HG02870 (cell line): ENCODE data around the gene CCDC192.

ENCODE experiments used
- ATAC-seq: cut with Tn5 transposase; IDR thresholded peaks from one replicate; pipeline ENCODE4 v1.9.1; 2021; ENCODE audit warnings: mild to moderate bottlenecking, moderate library complexity; ENCODE audit not compliant: unreplicated experiment

The CCDC192 gene

GRCh38 chr5:127970854-127971425 is 267.7 kb downstream of the CCDC192 start:
- ATAC-seq = no peak

GRCh38 chr5:127975961-127976360 is 272.8 kb downstream of the CCDC192 start:
- no peak for ATAC-seq

DNA sequence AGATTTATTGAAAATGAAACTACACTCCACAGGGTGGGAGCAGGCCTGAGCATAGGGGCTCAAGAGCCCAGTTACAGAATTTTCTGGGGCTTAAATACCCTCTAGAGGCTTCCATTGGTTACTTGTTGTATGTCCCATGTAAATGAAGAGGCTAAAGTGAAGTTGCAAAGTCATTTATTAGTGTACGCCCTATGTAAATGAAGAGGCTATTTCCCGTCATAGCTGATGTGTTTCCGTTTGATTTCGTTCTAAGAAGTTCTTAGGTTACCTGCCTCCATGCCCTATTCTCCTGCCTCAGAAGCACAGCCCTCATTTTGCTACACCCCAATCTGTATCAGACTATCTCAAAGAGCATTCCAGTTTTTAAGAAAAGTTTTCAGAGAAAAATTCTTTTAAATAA is 273.3 kb downstream of the CCDC192 start:
- no peak for ATAC-seq

DNA sequence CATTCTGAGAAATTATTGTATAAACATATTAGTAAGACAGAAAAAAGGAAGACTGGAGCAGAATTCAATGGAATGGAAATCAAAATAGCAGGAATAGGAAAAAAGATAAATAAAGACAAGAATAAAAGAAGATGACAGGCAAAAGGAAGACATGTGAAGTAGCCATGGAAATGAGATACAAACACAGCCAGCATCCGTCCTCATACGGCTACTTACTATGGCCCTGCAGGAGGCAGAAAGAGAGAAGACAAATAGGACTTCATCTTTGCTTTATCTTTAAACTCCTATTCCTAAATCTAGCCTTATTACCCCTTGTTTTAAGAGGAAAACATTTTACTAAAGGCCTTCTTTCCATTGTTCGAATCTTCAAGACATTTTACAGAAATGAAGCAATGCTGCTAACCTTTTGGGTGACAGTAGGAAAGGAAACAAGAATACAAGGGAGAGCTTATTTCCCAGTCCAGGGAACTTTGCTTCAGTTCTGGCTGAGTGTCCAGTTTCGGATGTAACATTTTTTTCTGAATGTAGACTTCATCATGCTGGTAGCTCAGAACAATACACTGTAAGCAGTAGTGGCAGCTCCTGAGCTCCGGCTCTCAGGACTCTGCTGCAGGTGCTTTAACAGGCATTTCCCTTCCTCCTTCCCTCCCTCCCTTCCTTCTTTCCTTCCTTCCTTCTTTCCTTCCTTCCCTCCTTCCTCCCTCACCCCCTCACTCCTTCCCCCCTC is 274.0 kb downstream of the CCDC192 start:
- no peak for ATAC-seq

GRCh38 chr5:127978738-127979300 is 275.6 kb downstream of the CCDC192 start:
- no peak for ATAC-seq

DNA sequence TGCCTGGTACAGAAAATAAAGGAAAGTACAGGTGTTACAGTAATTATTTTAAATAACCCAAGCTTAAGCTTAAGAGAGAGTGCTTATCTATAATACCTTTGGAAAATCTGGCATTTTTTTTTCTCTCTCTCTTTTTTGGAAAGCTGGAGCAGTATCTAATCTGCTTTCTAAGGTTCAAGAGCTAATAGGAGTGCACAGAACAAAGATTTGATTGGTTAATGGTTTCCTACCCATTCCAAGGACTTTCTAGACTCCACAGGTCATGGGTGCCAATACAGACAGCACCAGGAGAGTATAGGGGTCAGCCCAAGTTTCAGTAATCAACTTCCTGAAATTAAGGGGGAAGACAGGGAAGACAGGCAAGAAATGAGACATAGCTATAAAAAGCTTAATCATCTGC is 276.3 kb downstream of the CCDC192 start:
- ATAC-seq = no peak

- no peak for ATAC-seq
Measured at GRCh38 chr5:127980843-127981242, 277.7 kb downstream of the CCDC192 start.

GRCh38 chr5:127981498-127981897 is 278.3 kb downstream of the CCDC192 start:
- ATAC-seq = no peak

DNA sequence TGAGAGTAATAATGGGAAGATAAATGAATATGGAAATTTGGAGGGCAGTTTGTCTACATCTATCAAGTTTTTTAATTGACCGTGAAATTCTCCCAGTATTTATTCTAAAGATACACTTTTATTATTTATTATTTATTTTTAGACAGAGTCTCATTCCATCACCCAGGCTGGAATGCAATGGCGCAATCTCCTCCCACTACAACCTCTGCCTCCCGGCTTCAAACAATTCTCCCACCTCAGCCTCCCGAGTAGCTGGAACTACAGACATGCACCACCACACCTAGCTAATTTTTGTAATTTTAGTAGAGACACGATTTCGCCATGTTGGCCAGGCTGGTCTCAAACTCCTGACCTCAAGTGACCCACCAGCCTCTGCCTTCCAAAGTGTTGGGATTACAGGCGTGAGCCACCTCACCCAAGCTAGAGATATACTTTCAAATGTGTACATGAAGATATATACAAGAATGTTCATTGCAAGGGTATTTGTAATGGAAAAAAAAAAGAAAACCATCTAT is 282.7 kb downstream of the CCDC192 start:
- no peak for ATAC-seq

DNA sequence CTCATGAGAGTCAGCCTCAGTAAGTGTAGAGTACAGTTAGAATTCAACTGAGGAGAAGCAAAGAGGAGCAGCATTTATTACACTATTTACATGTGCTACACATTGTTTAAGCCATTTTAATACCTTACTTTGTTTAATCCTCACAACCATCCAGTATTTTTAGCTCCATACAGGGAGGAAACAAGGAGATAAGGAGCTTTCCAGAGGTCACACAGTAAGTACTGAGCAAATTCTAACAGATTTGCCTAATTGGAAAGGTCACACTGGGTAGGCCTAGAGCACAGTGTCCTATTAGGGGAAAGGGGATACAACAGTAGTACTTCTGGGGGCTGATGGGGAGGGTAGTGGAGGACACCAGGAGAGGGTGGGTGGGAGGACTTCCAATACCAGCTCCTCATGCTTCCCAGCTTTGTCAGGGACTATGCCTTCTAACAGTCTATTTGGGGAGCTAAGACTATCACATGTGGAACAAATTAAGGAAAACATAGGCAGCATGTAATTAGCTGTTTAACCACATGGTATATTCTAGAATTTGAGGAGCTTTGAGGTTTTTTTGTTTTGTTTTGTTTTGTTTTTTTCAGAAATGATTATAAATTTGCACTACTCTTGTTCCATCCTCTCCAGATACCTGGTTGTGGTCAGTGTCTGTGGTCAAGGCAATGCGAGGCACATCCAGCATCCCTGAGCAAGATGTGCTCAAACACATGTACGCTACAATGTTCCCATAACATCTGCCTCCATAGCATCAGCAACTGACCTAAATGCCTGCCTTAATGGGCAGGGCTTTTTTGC is 284.4 kb downstream of the CCDC192 start:
- ATAC-seq = no peak

- ATAC-seq = no peak
Measured at GRCh38 chr5:127988146-127988760, 285.1 kb downstream of the CCDC192 start.
